Ovary (tissue), 9 donors: Measurements from ENCODE around the gene FAM171A2. TPM values are rescaled to one million over a fixed set of nuclear protein-coding genes. Genes with fewer than 3 reads are reported as not detected.
"Not testable (repeated sequence)": the region's sequence is repeated elsewhere in the genome, so short reads cannot be mapped to it uniquely, and the experiment has no call there.

Source experiments
- DNase-seq, 5 donors: peaks; one replicate each; pipeline ENCODE4 v3.0.0-alpha.2; 2019 to 2020
- H3K27ac ChIP-seq, 2 donors: fragments of 200-600 bp; one replicate each; pipeline versions ENCODE4 v1.5.1 to v1.8.0; 2019 to 2022
- H3K27me3 ChIP-seq: fragments of 200-600 bp; one replicate; pipeline ENCODE4 v1.8.0; 2022
- H3K36me3 ChIP-seq: fragments of 200-600 bp; sonication (generic); one replicate; pipeline ENCODE4 v1.5.1; 2019
- H3K4me1 ChIP-seq: one replicate; pipeline ENCODE4 v1.8.1; 2013; ENCODE audit warnings: mild to moderate bottlenecking, moderate library complexity; ENCODE audit not compliant: insufficient read depth
- H3K4me3 ChIP-seq: fragments of 200-600 bp; sonication (generic); one replicate; pipeline ENCODE4 v1.5.1; 2017
- H3K9me3 ChIP-seq, 2 donors: fragments of 200-600 bp in 1 of 2; sonication (generic) in 1 of 2; one replicate each; pipeline versions ENCODE4 v1.5.1 to v1.8.1; 2013 to 2019; ENCODE audit warnings: mild to moderate bottlenecking in 1 of 2, moderate library complexity in 1 of 2
- EP300 ChIP-seq: sonication (generic); formaldehyde crosslinking; IDR thresholded peaks from one replicate; pipeline ENCODE4 v1.6.1; 2017; ENCODE audit warnings: antibody characterized with exemption
- POLR2A ChIP-seq: fragments of 450-650 bp; IDR thresholded peaks from one replicate; pipeline ENCODE4 v1.6.1; 2017; ENCODE audit warnings: antibody characterized with exemption, mild to moderate bottlenecking, moderate library complexity
- WGBS, 3 donors: extraction: QIAGEN DNeasy Blood & Tissue Kit in 1 of 3; methylation state at CpG; one replicate each; pipeline versions ENCODE4 v1.1.5 to v1.1.7; 2013 to 2017; 5-methylcytosine and 5-hydroxymethylcytosine counted together
- intact Hi-C, 4 donors: fragments of 100-400 bp; cut with DNase I; formaldehyde crosslinking; loops; one replicate each; pipeline versions ENCODE4 v1.11.0 to v1.15.1; 2022 to 2023
- polyA plus RNA-seq, 2 donors: library from polyadenylated mRNA; stranded (reverse); fragments of 200-250 nt in 1 of 2; fragments of 350-450 nt in 1 of 2; fragmentation: Illumina TruSeq in 1 of 2; extraction: RNeasy Lipid Tissue Mini Kit (QIAGEN cat#74804) in 1 of 2; gene quantifications; one replicate each; pipeline ENCODE4 v1.2.3, GENCODE V29; 2013 to 2014
- total RNA-seq, 7 donors: library from RNA; depleted of rRNA in 2 of 7; stranded (reverse); fragments of >200 nt in 2 of 7; fragmentation: NEBNext Ultra II Directional in 3 of 7; extraction: Animal tissue kit (Norgen Biotek cat#: 25700) in 3 of 7; gene quantifications; one replicate each; pipeline versions ENCODE4 v1.1.0 to v1.2.4, GENCODE V29; 2016 to 2023
- TF ChIP-seq, protein P1 (sequence below), 3 donors: fragments of 450-650 bp in 2 of 3; fragments of 200-600 bp in 1 of 3; IDR thresholded peaks; one replicate each; pipeline versions ENCODE4 v1.5.1 to v1.8.0; 2016 to 2022; ENCODE audit warnings: antibody characterized with exemption in 3 of 3, mild to moderate bottlenecking in 1 of 3
- donor health status: DM: no; HTN: no; CAD: no; lungs with moderate emphysema.
- donor health status: DM: no; HTN: no; CAD: no.
- donor health status: Bipolar disorder and iron deficiency.
- donor health status: DM: yes; HTN: yes; CAD: no.
- donor health status: DM: no; HTN: no; CAD: no.
- donor health status: DM: yes; HTN: yes; CAD: no.

The FAM171A2 gene
- total and polyA plus RNA-seq, 9 donors = 0.17 to 23.7 (median 10.6) TPM

GRCh38 chr17:44394833-44395232 is 31.2 kb upstream of the FAM171A2 start:
- no peaks in the 10 kb centered on the region for H3K36me3 ChIP-seq
- H3K4me1 ChIP-seq = no peaks in the 10 kb centered on the region
- H3K4me3 ChIP-seq = no peak overlapping the region
- no peak for DNase-seq
- no peak overlapping the region for H3K27ac ChIP-seq
- TF ChIP-seq EP300 (no peak), POLR2A (no peak)
- TF ChIP-seq, protein P1, sequence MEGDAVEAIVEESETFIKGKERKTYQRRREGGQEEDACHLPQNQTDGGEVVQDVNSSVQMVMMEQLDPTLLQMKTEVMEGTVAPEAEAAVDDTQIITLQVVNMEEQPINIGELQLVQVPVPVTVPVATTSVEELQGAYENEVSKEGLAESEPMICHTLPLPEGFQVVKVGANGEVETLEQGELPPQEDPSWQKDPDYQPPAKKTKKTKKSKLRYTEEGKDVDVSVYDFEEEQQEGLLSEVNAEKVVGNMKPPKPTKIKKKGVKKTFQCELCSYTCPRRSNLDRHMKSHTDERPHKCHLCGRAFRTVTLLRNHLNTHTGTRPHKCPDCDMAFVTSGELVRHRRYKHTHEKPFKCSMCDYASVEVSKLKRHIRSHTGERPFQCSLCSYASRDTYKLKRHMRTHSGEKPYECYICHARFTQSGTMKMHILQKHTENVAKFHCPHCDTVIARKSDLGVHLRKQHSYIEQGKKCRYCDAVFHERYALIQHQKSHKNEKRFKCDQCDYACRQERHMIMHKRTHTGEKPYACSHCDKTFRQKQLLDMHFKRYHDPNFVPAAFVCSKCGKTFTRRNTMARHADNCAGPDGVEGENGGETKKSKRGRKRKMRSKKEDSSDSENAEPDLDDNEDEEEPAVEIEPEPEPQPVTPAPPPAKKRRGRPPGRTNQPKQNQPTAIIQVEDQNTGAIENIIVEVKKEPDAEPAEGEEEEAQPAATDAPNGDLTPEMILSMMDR (IDR thresholded peaks at IDR 0.05) = no peak
- 94 to 98% (median 96%) methylated on average over 2 of the region's 2 CpGs for WGBS, 3 donors
- H3K9me3 ChIP-seq = no peaks in the 10 kb centered on the region
- no peaks in the 10 kb centered on the region for H3K27me3 ChIP-seq
- intact Hi-C loops = no loop called here

- WGBS, 3 donors = 91 to 94% (median 91%) methylated on average over 9 of the region's 9 CpGs
- H3K36me3 ChIP-seq, intact Hi-C loops, H3K27me3 ChIP-seq, H3K27ac ChIP-seq, H3K4me1 ChIP-seq, H3K4me3 ChIP-seq, H3K9me3 ChIP-seq: not testable (repeated sequence)
- peak in 1 of 5 donors; percentile 17 for DNase-seq
These were observed 30.5 kb upstream of the FAM171A2 start for GRCh38 chr17:44394112-44394511.

DNA sequence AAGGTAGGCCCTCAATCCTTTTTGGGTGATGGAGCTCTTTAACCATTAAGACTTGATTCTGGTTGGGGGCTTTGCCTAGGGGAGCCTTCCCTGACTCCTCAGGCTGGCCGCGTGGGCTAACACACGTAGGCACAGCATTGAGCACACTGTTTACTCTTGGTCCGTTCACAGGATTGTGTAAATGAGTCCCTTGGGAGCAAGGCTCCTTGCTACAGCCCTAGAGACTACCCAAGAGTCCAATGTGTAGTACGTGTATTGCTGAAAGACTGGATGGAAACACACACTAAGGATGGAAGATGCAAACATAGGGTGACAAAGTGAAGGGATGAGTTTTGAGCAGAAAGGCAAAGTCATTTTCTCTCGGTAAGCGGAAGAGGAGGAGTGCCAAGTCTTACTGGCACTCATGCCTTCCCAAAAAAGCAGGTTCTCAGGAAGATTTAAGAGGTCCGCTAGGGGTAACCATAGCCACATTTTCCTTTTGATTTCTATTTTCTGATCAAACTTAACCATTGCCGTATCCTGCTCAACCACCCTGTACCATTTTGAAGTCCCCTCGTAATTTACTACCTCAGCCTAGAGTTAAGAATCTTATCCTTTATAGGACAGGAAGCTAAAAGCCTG is 26.7 kb upstream of the FAM171A2 start:
- Histone ChIP-seq H3K27ac (no peak overlapping the region), H3K9me3 (no peaks in the 10 kb centered on the region), H3K27me3 (no peaks in the 10 kb centered on the region), H3K36me3 (no peaks in the 10 kb centered on the region), H3K4me1 (peaks cover 2% of the 10 kb centered on the region), H3K4me3 (no peak overlapping the region)
- no peak for TF ChIP-seq POLR2A
- TF ChIP-seq, protein P1 (IDR thresholded peaks at IDR 0.05) = no peak
- no peak for TF ChIP-seq EP300
- no peak for DNase-seq
- 71 to 79% (median 73%) methylated on average over 10 of the region's 10 CpGs for WGBS, 3 donors
- intact Hi-C loops = no loop called here

- Histone ChIP-seq H3K4me1 (peaks cover 2% of the 10 kb centered on the region), H3K27me3 (no peaks in the 10 kb centered on the region), H3K4me3 (no peak overlapping the region), H3K36me3 (no peaks in the 10 kb centered on the region), H3K27ac (no peak overlapping the region), H3K9me3 (no peaks in the 10 kb centered on the region)
- intact Hi-C loops = no loop called here
- DNase-seq = peak in 2 of 5 donors; percentile 7 to 13
- 79 to 93% (median 87%) methylated on average over 6 of the region's 6 CpGs for WGBS, 3 donors
- TF ChIP-seq, protein P1 (IDR thresholded peaks at IDR 0.05) = no peak
- TF ChIP-seq POLR2A (no peak), EP300 (no peak)
These were observed 26.1 kb upstream of the FAM171A2 start for GRCh38 chr17:44389723-44390202.

- H3K4me3 ChIP-seq = no peak within 1 kb of the TSS
- WGBS, 3 donors = 20 to 44% (median 22%) methylated on average over 1 of the region's 1 CpG
- peak in 2 of 5 donors; percentile 3 to 15 for DNase-seq
- H3K27ac ChIP-seq = no peak within 1 kb of the TSS
- no peaks in the 10 kb centered on the region for H3K27me3 ChIP-seq
- TF ChIP-seq, protein P1 (IDR thresholded peaks at IDR 0.05) = no peak
- TF ChIP-seq POLR2A (no peak), EP300 (no peak)
- intact Hi-C loops = no loop called here
- no peaks in the 10 kb centered on the region for H3K36me3 ChIP-seq
- peaks cover 2% of the 10 kb centered on the region for H3K4me1 ChIP-seq
- no peaks in the 10 kb centered on the region for H3K9me3 ChIP-seq
These were observed 25.6 kb upstream of the FAM171A2 start, which contains the start of gene ITGA2B for GRCh38 chr17:44389281-44389680. Gene ITGA2B (minus strand): TSS chr17:44389649. CDS start chr17:44389473, 176 bp downstream.
